NK-92 treated with Interleukin-12 subunit alpha and Interleukin-12 subunit beta, amount 100 ng/mL, for 24 hours (cell line): ENCODE data around the gene KCTD17.

Experiments used
- DNase-seq: peaks from one replicate; lab custom pipeline; 2025; lab: John Stamatoyannopoulos, UW

The KCTD17 gene

DNA sequence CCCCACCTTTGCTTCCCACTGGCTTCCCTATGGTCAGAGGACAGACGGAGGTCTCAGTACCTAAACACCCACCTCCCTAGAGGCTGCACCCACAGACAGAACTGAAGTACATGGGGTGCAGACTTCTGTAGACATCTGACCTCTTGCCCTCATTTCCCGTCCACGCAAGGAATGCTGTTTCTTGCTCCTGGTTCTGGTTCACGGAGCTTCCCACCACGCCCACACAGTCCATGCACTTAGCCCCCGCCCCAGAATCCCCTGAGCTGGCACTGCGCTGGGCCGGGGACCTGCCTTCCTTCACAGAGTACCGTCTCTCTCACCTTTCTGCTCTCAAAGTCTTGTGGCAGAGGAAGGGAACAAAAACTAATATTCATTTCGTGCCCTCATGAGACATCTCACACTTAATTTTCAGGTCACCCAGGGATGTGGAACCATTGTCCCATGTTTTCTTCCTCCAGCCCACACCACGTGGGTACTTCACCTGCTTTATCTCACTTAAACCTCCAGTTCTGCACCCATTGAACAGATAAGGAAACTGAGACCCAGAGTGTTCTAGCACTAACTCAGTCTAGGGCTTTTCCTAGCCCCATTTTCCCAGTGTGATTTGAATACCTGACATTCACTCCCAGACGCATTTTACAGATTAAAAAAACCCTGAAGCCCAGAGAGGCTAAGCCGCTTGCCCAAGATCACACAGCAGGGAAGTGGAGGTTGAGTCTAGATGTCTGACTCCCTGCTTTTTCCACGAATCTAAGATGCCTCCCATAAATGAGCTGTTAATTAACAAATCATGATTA is 52.3 kb downstream of the KCTD17 start:
- no peak for DNase-seq

DNA sequence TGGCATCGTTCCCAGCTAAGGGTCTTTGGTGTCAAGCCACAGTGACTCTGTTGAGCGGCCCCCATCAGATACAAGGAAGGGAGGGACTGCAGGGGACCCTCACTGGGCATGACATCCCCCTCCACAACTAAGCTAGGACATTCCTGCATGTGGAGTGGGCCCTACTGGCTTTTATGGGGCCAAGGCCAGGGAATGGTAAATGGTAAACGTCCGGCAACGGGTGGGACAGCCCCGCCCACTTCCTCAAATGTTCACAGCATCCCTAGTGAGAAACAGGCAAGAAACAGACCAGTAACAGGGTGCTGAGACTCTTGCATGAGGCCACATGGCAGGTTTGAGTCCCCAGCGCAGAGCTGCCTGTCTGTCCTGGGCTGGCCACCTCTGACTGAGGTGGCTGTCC is 53.6 kb downstream of the KCTD17 start:
- DNase-seq = no peak

DNA sequence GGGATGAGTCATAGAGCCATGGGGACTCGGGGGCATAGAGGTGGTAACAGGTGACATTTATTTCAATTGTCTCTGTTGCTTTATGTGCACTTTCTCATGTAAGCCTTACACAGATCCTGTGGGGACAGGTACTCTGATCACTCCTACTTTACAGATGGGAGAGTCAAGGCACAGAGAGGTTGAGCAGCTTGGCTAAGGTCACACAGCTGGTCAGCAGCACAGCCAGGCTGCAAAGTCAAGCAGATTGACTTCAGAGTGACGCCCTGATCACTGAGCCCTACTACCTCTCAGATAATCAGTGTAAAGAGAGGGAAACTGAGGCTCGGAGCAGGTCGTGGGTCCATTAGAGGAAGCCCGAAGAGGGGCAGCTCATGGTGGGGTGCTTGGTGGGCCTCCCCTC is 54.4 kb downstream of the KCTD17 start:
- DNase-seq = no peak

DNA sequence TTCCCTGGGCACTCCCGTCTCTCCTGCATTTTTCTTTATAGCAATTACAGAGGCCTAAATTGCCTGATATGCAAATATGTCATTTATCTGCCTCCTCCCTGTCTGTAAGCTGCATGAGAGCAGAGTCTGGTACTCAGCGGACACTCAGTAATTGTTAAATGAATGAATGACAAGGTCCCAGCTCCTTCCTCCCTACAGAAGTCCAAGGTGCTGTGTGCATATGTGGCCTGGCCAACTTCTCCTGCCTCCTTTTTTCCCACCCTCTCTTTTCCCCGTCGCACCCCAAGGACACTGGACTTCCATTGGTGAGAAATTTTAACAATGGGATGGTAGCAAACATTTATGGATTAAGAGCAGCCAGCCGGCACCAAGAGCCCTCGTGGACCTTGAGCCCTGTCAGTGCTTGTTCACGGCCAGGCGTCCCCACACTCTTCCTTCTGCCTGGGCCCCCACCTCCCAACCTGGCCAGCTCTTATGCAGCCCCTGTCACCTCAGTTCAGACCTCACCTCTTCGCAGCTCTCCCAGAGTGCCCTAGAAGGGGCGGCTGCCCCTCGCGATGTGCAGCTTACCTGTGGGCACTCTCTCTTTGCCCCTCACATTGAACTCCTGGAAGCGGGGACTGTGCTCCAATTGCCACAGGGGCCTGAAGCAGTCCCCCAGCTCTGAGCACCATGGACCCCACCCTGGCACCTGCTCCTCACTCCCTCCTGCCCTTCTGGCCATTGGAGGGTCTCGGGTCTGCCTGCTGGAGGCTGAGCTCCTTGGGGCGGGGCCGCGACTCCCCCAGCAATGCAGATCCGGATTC is 56.5 kb downstream of the KCTD17 start:
- no peak for DNase-seq

DNA sequence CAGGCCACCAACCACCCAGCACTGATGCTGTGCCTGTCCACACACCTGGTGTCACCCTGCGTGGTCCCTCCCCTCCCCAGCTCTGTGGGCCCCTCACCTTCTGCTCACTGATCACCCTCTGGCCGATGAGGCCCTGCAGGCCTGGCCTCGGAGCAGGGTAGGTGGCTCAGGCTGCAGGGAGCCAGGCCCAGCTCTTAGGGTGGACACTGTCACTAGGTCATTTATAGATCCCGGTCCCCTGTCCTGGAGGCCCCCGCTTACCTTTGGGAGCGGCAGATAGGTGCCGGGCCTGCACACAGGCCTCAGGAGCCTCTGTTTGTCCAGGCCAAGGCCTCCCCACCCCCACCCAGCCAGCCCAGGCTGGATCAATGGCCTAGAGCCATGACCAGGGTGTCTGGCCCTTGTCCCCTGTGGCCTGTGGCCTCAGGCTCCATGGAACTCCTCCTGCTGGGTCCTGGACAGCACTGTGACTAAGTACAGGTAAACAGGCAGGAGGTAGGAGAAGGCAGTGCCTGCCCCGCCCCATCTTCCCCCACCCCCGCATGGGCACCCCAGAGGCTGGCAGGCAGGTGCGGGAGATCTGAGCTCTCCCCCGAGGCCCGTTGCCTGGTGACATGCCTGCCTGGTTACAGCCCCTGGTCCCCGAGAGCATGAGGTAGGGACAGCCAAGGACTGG is 57.8 kb downstream of the KCTD17 start, which contains the start of gene TMPRSS6:
TMPRSS6 (minus strand) TSS at position 472 of the 676 bp plus-strand sequence. CDS start 6,296 bp downstream, outside the sequence.
- no peak for DNase-seq

DNA sequence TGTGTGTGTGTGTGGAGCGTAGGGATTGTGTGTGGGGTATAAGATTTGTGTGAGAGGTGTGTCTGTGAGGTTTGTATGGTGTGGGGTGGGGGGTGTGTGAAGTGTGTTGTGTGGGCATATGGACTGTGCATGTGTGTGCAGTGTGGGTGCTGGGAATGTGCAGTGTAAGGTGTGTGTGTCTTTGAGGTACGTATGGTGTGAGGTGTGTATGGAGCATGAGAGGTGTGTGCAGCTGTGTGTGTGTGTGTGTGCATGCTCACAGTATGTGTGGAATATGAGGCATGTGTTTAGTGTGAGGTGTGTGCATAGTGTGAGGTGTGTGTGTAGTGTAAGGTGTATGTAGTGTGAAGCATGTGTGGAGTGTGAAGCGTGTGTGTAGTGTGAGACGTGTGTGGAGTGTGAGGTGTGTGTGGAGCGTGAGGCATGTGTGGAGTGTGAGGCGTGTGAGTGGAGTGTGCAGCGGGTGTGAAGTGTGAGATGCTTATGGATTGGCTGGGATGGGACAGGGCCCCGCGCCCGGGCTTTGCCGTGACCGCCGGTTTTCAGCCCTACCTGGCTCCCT is 59.7 kb downstream of the KCTD17 start:
- DNase-seq = no peak

DNA sequence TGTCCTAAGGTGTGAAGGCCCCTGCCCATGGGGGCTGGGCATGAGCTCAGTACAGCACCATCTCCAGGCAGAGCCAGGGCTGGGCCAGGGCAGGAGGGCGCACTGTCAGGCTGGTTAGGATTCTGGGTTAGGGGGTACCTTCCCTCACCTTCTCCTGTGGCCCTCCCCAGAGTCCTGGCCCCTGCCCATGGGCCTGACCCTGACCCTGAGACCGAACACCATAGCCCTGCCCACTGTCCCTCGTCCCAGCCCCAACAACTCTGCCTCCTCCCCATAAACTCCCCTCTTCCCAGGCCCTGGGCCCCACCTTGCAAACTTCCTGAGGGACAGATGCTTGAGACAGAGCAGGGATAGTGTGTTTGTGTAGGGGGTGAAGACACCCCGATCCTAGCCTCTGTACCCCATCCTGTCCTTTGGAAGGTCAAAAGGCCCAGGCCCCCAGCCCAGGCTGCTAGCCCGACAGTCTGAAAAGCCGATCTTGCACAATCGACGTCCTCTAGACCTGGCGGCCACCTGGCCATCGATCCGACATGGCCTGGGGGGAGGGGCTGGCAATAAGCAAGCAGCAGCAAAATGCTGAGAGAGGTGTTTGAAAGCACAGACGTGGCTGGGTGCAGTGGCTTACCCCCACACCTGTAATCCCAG is 60.7 kb downstream of the KCTD17 start:
- no peak for DNase-seq
